Skeletal muscle satellite cell (primary cell): Measurements from ENCODE around the gene KLHDC8A.

Source experiments
- H3K27me3 ChIP-seq: 2 replicates; pipeline ENCODE4 v1.7.0; 2013; ENCODE audit warnings: low read length; ENCODE audit not compliant: control insufficient read depth, insufficient read depth
- H3K36me3 ChIP-seq: 2 replicates; pipeline ENCODE4 v1.7.0; 2013; ENCODE audit warnings: mild to moderate bottlenecking, control low read depth, low read length; ENCODE audit not compliant: insufficient read depth
- H3K4me1 ChIP-seq: 2 replicates; pipeline ENCODE4 v1.7.0; 2013; ENCODE audit warnings: low read length; ENCODE audit not compliant: control insufficient read depth, insufficient read depth
- H3K4me2 ChIP-seq: 2 replicates; pipeline ENCODE4 v1.7.0; 2013; ENCODE audit warnings: mild to moderate bottlenecking, low read length
- H3K4me3 ChIP-seq: 2 replicates; pipeline ENCODE4 v1.7.0; 2013; ENCODE audit warnings: low read length
- H3K9ac ChIP-seq: 2 replicates; pipeline ENCODE4 v1.7.0; 2013; ENCODE audit warnings: mild to moderate bottlenecking, low read depth, low read length, moderate library complexity
- H3K9me3 ChIP-seq: replicated peaks from 2 replicates; pipeline ENCODE4 v1.7.0; 2013; ENCODE audit warnings: mild to moderate bottlenecking, control low read depth, low read length

The KLHDC8A gene

GRCh38 chr1:205325334-205325884, 31.3 kb downstream of the KLHDC8A start:
- peaks cover 36% of the 10 kb centered on the region for H3K27me3 ChIP-seq
- H3K9ac ChIP-seq = no peak overlapping the region
- no peak overlapping the region for H3K4me3 ChIP-seq
- H3K9me3 ChIP-seq = no peaks in the 10 kb centered on the region
- H3K4me2 ChIP-seq = no peak overlapping the region
- H3K36me3 ChIP-seq = no peaks in the 10 kb centered on the region
- peaks cover 10% of the 10 kb centered on the region for H3K4me1 ChIP-seq

- no peak overlapping the region for H3K4me2 ChIP-seq
- peaks cover 15% of the 10 kb centered on the region for H3K4me1 ChIP-seq
- no peak overlapping the region for H3K9ac ChIP-seq
- H3K4me3 ChIP-seq = no peak overlapping the region
- H3K27me3 ChIP-seq = peaks cover 30% of the 10 kb centered on the region
- no peaks in the 10 kb centered on the region for H3K36me3 ChIP-seq
- no peaks in the 10 kb centered on the region for H3K9me3 ChIP-seq
Observed at GRCh38 chr1:205324781-205325180, 31.9 kb downstream of the KLHDC8A start.

GRCh38 chr1:205323794-205324193, 32.9 kb downstream of the KLHDC8A start:
- Histone ChIP-seq H3K4me2 (no peak overlapping the region), H3K4me3 (no peak overlapping the region), H3K36me3 (no peaks in the 10 kb centered on the region), H3K4me1 (peaks cover 24% of the 10 kb centered on the region), H3K27me3 (peaks cover 20% of the 10 kb centered on the region), H3K9ac (no peak overlapping the region), H3K9me3 (no peaks in the 10 kb centered on the region)

- Histone ChIP-seq H3K9ac (no peak overlapping the region), H3K4me1 (peaks cover 43% of the 10 kb centered on the region), H3K27me3 (peaks cover 5% of the 10 kb centered on the region), H3K4me3 (peak overlapping the region; percentile 91), H3K9me3 (no peaks in the 10 kb centered on the region), H3K4me2 (peak overlapping the region; percentile 95), H3K36me3 (no peaks in the 10 kb centered on the region)
Observed at GRCh38 chr1:205321959-205322283, 34.8 kb downstream of the KLHDC8A start.

- Histone ChIP-seq H3K4me1 (peaks cover 45% of the 10 kb centered on the region), H3K9me3 (no peaks in the 10 kb centered on the region), H3K4me2 (peak within 1 kb of the TSS; percentile 95), H3K9ac (peak within 1 kb of the TSS; percentile 91), H3K4me3 (peak within 1 kb of the TSS; percentile 91), H3K27me3 (no peaks in the 10 kb centered on the region), H3K36me3 (no peaks in the 10 kb centered on the region)
Observed at GRCh38 chr1:205321162-205321958, 35.4 kb downstream of the KLHDC8A start, which contains the start of gene NUAK2. Gene NUAK2 (minus strand): TSS chr1:205321745. CDS start chr1:205321628, 117 bp downstream.

GRCh38 chr1:205319081-205320018, 37.4 kb downstream of the KLHDC8A start:
- Histone ChIP-seq H3K9me3 (no peaks in the 10 kb centered on the region), H3K4me3 (peak overlapping the region; percentile 57), H3K27me3 (no peaks in the 10 kb centered on the region), H3K9ac (no peak overlapping the region), H3K4me1 (peaks cover 45% of the 10 kb centered on the region), H3K36me3 (no peaks in the 10 kb centered on the region), H3K4me2 (peak overlapping the region; percentile 76)

- no peaks in the 10 kb centered on the region for H3K27me3 ChIP-seq
- no peaks in the 10 kb centered on the region for H3K9me3 ChIP-seq
- peaks cover 54% of the 10 kb centered on the region for H3K4me1 ChIP-seq
- H3K4me2 ChIP-seq = peak overlapping the region; percentile 27
- no peak overlapping the region for H3K9ac ChIP-seq
- no peak overlapping the region for H3K4me3 ChIP-seq
- H3K36me3 ChIP-seq = no peaks in the 10 kb centered on the region
Observed at GRCh38 chr1:205318231-205318991, 38.3 kb downstream of the KLHDC8A start.

- Histone ChIP-seq H3K27me3 (no peaks in the 10 kb centered on the region), H3K4me1 (peaks cover 58% of the 10 kb centered on the region), H3K4me2 (peak overlapping the region; percentile 27), H3K36me3 (no peaks in the 10 kb centered on the region), H3K9me3 (no peaks in the 10 kb centered on the region), H3K4me3 (no peak overlapping the region), H3K9ac (no peak overlapping the region)
Observed at GRCh38 chr1:205317311-205317917, 39.3 kb downstream of the KLHDC8A start.

GRCh38 chr1:205316161-205316566, 40.6 kb downstream of the KLHDC8A start:
- H3K4me3 ChIP-seq = no peak overlapping the region
- H3K9ac ChIP-seq = no peak overlapping the region
- H3K4me1 ChIP-seq = peaks cover 55% of the 10 kb centered on the region
- no peaks in the 10 kb centered on the region for H3K9me3 ChIP-seq
- H3K36me3 ChIP-seq = peaks cover 1% of the 10 kb centered on the region
- H3K4me2 ChIP-seq = no peak overlapping the region
- no peaks in the 10 kb centered on the region for H3K27me3 ChIP-seq

GRCh38 chr1:205315008-205315618, 41.6 kb downstream of the KLHDC8A start:
- H3K9ac ChIP-seq = no peak overlapping the region
- H3K36me3 ChIP-seq = peaks cover 11% of the 10 kb centered on the region
- H3K4me2 ChIP-seq = no peak overlapping the region
- H3K4me3 ChIP-seq = no peak overlapping the region
- H3K4me1 ChIP-seq = peaks cover 47% of the 10 kb centered on the region
- no peaks in the 10 kb centered on the region for H3K9me3 ChIP-seq
- no peaks in the 10 kb centered on the region for H3K27me3 ChIP-seq
